SK-N-SH treated with all-trans-retinoic acid at 6 μM for 48 hours (cell line): ENCODE data around the gene LRMDA.

Experiments
- ARNTL ChIP-seq: fragments of 450-650 bp; formaldehyde crosslinking; IDR thresholded peaks from 2 replicates; pipeline ENCODE4 v1.5.0; 2020; ENCODE audit warnings: low read depth, mild to moderate bottlenecking, moderate library complexity, borderline replicate concordance
- CSRNP3 ChIP-seq: fragments of 250-450 bp; sonication (Bioruptor Pico); IDR thresholded peaks from 2 replicates; pipeline ENCODE4 v1.5.1; 2021; ENCODE audit warnings: mild to moderate bottlenecking, moderate library complexity
- ESRRG ChIP-seq: fragments of 250-450 bp; sonication (Bioruptor Pico); IDR thresholded peaks from 2 replicates; pipeline ENCODE4 v1.6.1; 2021; ENCODE audit warnings: mild to moderate bottlenecking
- POU6F1 ChIP-seq: fragments of 250-450 bp; sonication (Bioruptor Pico); IDR thresholded peaks from 2 replicates; pipeline ENCODE4 v1.8.0; 2021; ENCODE audit warnings: low read depth, mild to moderate bottlenecking, moderate library complexity, borderline replicate concordance
- RARB ChIP-seq: fragments of 250-450 bp; sonication (Bioruptor Pico); IDR thresholded peaks from 2 replicates; pipeline ENCODE4 v1.8.0; 2021; ENCODE audit warnings: mild to moderate bottlenecking, moderate library complexity
- ZFP3 ChIP-seq: fragments of 250-450 bp; sonication (Bioruptor Pico); IDR thresholded peaks from 2 replicates; pipeline ENCODE4 v1.5.0; 2020; ENCODE audit warnings: mild to moderate bottlenecking, moderate library complexity
- TF ChIP-seq, protein P1 (sequence below): fragments of 250-450 bp; sonication (Bioruptor Pico); IDR thresholded peaks from 2 replicates; pipeline ENCODE4 v1.5.1; 2020; ENCODE audit warnings: low read depth, mild to moderate bottlenecking, moderate library complexity
- TF ChIP-seq, protein P2 (sequence below): fragments of 250-450 bp; sonication (Bioruptor Pico); IDR thresholded peaks from 2 replicates; pipeline ENCODE4 v1.5.0; 2020; ENCODE audit warnings: mild to moderate bottlenecking, moderate library complexity
- TF ChIP-seq, protein P3 (sequence below): fragments of 250-450 bp; sonication (Bioruptor Pico); IDR thresholded peaks from 2 replicates; pipeline ENCODE4 v1.8.0; 2020; ENCODE audit warnings: mild to moderate bottlenecking, moderate library complexity, borderline replicate concordance

DNA sequence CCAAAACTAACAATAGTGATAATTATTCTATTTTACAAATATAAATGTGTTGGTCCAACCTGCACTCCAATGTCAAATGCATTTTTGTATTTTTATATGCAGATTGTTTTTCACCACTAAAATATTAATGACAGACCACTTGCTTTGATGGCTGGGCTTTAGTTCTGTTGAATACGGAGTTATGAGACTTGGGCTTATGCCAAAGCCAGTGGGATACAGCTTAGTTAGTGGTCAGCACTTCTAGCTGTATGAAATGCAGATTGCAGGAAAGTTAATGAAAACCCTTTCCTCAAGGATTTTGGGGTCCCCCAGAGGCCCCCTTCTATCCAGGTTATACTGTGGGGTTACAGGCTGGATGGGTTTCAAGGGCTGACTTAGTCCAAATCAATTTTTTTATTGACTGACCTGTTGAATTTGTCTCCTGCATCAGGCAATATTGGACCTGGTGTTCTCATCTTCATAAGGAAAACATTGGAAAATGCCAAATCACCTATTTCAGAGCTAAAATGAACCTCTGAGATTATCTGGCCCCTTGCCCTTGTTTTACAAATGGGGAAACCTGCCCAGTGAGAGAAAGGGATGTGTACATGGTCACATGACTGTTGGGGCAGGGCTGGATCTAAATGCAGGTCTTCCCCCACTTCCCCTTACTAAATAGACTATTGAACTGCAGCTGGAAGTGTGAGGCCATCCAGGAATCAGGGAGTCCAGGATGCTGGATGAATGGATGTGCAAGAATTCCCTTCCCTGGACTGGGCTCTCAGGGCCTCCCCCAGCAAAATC, 1120.9 kb downstream of the LRMDA start:
- TF ChIP-seq ARNTL (CRISPR knock-in tag) (no peak), ESRRG (CRISPR knock-in tag) (no peak), POU6F1 (no peak), RARB (CRISPR knock-in tag) (no peak), ZFP3 (CRISPR knock-in tag) (no peak), CSRNP3 (CRISPR knock-in tag) (no peak)
- TF ChIP-seq, protein P1, sequence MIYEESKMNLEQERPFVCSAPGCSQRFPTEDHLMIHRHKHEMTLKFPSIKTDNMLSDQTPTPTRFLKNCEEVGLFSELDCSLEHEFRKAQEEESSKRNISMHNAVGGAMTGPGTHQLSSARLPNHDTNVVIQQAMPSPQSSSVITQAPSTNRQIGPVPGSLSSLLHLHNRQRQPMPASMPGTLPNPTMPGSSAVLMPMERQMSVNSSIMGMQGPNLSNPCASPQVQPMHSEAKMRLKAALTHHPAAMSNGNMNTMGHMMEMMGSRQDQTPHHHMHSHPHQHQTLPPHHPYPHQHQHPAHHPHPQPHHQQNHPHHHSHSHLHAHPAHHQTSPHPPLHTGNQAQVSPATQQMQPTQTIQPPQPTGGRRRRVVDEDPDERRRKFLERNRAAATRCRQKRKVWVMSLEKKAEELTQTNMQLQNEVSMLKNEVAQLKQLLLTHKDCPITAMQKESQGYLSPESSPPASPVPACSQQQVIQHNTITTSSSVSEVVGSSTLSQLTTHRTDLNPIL (CRISPR knock-in tag), result no peak
- TF ChIP-seq, protein P2, sequence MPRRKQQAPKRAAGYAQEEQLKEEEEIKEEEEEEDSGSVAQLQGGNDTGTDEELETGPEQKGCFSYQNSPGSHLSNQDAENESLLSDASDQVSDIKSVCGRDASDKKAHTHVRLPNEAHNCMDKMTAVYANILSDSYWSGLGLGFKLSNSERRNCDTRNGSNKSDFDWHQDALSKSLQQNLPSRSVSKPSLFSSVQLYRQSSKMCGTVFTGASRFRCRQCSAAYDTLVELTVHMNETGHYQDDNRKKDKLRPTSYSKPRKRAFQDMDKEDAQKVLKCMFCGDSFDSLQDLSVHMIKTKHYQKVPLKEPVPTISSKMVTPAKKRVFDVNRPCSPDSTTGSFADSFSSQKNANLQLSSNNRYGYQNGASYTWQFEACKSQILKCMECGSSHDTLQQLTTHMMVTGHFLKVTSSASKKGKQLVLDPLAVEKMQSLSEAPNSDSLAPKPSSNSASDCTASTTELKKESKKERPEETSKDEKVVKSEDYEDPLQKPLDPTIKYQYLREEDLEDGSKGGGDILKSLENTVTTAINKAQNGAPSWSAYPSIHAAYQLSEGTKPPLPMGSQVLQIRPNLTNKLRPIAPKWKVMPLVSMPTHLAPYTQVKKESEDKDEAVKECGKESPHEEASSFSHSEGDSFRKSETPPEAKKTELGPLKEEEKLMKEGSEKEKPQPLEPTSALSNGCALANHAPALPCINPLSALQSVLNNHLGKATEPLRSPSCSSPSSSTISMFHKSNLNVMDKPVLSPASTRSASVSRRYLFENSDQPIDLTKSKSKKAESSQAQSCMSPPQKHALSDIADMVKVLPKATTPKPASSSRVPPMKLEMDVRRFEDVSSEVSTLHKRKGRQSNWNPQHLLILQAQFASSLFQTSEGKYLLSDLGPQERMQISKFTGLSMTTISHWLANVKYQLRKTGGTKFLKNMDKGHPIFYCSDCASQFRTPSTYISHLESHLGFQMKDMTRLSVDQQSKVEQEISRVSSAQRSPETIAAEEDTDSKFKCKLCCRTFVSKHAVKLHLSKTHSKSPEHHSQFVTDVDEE, result no peak
- TF ChIP-seq, protein P3, sequence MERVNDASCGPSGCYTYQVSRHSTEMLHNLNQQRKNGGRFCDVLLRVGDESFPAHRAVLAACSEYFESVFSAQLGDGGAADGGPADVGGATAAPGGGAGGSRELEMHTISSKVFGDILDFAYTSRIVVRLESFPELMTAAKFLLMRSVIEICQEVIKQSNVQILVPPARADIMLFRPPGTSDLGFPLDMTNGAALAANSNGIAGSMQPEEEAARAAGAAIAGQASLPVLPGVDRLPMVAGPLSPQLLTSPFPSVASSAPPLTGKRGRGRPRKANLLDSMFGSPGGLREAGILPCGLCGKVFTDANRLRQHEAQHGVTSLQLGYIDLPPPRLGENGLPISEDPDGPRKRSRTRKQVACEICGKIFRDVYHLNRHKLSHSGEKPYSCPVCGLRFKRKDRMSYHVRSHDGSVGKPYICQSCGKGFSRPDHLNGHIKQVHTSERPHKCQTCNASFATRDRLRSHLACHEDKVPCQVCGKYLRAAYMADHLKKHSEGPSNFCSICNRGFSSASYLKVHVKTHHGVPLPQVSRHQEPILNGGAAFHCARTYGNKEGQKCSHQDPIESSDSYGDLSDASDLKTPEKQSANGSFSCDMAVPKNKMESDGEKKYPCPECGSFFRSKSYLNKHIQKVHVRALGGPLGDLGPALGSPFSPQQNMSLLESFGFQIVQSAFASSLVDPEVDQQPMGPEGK (CRISPR knock-in tag), result no peak
